Activated CD4-positive, alpha-beta T cell treated with anti-CD3 and anti-CD28 coated beads, Interleukin-2, amount 50 U/mL, for 16 hours (primary cell): ENCODE data around the gene CAMKMT.

ENCODE experiments used
- DNase-seq: peaks from one replicate; pipeline ENCODE4 v3.0.0-alpha.2; 2020

The CAMKMT gene

DNA sequence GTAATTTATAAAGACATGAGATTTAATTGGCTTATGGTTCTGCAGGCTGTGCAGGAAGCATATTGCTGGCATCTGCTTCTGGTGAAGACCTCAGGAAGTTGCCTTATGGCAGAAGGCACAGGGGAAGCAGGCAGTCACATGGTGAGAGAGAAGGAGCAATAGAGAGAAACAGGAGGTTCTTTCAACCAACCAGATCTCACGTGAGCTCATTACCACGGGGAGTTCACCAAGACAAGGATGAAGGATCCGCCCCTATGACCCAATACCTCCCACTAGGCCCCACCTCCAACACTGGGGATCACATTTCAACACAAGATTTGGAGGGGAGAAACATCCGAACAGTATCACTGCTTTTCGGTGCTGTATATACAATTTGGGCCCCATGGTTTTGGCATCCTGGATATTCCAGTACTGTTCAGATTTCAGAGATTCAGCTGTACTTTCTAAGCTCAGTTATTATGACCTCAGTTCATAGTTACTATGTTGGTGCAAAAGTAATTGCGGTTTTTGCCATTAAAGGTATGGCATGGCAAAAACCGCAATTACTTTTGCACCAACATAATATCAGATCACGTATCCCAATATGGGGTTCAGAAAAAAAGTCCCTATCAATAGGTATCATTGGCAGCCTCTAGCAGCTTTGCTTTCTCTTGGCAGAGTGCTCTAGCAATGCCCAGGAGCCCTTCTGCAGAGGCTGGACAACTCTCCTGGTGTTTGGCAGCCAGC, 390.2 kb downstream of the CAMKMT start:
- DNase-seq = no peak

DNA sequence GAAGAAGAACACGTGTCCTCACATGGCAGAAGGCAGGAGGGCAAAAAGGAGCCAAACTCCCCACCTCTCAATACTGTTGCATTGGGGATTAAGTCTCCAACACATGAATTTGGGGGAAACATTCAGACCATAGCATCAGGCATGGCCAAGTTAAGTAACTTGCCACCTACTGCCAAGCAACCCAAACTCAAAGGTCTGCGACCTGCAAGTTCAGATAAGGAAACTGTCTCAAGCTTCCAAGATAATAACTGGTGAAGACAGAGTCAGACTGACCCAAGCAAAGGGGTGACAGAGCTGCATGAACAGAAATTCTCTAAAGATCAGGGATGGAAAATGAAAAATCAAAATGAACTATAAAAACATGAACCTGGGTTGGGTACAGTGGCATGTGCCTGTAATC, 391.0 kb downstream of the CAMKMT start:
- no peak for DNase-seq

DNA sequence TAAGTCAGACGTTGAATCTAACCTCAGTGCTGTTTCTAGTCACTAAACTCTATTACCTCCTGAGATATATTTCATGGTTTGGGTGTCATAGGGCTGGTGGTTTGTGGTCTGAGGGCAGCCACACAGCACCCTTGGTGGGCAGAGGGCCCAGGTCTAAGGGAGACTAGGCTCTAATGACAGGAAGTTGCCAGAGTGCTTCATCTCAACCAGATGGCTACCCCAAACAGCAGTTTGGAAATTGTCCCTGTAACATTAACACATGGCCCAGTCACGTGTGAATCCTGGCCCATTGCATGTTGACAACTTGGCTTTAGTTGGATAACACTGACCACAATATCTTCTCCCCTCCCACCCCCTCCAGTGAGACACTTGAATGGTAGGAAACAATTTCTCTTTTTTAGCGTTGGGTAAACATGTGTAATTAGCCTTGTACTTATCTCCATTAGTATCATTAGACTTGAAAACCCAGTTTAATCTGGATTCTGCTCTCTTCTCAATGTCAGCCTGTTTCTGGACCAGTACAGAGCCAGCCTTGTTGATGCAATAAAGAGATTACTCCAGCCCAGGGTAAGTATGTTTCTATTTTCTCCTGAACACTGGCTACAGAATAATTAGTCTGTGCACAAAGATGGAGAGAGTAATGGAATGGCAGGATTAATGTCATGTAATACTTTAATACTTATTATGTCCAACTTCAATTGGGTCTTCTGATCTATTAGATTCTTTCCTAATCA, 392.0 kb downstream of the CAMKMT start:
- DNase-seq = peak; percentile 52

DNA sequence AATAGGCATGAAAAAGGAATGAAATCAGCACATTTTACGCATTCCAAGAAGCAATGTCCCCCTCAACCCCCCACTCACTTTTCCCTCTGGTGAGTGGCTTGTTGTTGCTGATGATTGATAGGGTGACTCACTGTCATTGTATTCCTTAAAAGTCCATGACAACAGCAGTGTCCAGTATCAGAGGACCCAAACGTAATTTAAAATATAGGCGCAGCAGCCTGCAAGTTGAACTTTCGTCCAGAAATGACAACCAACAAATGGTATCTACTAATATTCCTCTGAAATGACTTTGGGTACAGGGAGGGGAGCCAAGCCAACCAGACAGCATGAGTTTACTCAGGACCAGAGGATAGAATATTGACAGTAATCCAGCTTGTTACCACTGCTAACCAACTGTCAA, 396.8 kb downstream of the CAMKMT start:
- no peak for DNase-seq

DNA sequence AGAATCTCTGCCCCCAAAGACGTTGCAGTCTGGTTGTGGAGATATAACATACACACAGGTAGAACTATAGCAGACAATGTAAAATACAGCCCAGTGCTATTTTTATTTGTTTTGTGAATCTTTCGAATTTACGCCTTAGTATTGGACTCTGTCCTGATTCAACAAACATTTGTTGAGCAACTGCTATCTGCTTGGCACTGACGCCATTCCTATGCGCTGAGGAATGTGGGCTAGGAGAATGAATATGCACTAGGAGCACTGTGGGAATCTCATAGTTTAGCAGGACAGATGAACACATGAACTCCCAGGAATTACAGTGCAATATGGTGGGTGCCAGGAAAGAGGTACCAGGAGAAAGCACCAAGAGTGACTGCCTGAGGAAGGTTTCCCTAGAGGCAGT, 398.1 kb downstream of the CAMKMT start:
- DNase-seq = no peak

DNA sequence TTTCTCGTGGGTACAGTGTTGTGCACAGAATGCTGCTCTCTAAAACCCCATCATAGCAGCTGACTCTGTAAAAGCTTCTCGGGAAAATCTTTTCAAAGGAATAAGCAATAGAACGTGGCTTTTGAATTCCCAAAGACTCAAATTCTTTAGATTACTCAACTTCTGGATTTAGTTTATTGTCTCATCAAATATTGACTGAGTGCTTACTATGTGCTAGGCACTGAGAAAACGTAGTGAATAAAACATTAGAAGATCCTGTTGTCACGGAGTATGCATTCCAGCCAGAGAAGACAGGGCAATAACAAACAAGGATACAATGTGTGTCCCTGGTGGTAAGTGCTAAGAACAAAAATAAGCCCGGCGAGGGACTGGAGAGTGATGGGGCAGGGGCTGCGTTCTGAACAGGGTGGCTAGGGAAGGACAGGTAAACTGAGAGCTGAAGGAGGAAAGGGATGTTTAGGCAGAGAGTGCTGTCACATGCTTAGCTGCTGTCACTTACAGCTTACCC, 401.6 kb downstream of the CAMKMT start:
- no peak for DNase-seq

DNA sequence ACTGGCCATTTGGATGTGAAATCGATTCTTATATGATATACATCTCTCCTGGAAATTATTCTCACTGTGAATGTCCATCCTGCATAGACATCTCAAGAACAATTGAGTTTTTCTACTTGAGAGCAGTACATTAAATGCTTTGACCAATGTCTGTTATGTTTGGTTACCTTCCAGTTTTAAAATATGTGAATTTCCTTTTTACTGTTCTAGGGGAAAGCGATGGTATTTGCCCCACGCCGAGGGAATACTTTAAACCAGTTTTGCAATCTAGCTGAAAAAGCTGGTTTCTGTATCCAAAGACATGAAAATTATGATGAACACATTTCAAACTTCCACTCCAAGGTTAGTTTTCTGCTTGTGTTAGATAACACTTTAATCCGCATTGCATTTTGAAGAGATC, 404.5 kb downstream of the CAMKMT start:
- no peak for DNase-seq

DNA sequence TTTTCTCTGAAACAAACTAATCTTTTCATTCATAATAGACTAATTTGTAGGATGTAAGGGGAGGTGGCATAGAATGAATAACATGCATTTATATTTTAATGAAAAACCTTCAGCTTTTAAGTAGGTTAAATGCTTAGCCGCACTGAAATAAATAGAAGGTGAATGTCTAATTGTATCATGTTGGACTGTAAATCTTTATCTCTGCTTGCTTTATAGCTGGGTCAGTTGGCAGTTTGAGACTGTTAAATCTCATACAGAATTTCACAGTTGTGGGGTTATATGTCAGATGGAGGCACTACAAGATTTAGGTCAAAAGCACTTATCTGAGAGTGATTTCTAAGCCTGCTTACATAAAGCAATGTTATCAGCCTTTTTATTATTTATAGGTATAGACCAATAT, 405.0 kb downstream of the CAMKMT start:
- no peak for DNase-seq

DNA sequence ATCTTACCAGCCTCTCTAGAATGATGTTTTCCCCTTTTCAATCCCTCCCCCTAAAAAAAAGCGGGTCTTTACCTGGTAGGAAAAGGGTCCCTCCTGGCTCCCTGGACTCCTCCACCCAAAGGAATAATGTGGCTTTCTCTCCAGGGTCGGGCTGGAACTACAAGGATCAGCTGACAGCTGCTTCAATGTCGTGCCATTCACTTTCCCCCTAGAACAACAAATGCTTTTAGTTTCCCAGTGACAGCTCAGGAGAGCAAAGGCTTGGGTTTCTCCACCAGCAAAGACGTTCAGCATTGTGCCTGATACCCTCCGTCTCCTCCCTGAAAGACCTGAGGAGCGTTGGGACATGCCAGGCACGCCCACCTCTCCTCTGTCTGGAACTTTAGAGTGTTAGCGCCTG, 405.9 kb downstream of the CAMKMT start:
- DNase-seq = no peak

DNA sequence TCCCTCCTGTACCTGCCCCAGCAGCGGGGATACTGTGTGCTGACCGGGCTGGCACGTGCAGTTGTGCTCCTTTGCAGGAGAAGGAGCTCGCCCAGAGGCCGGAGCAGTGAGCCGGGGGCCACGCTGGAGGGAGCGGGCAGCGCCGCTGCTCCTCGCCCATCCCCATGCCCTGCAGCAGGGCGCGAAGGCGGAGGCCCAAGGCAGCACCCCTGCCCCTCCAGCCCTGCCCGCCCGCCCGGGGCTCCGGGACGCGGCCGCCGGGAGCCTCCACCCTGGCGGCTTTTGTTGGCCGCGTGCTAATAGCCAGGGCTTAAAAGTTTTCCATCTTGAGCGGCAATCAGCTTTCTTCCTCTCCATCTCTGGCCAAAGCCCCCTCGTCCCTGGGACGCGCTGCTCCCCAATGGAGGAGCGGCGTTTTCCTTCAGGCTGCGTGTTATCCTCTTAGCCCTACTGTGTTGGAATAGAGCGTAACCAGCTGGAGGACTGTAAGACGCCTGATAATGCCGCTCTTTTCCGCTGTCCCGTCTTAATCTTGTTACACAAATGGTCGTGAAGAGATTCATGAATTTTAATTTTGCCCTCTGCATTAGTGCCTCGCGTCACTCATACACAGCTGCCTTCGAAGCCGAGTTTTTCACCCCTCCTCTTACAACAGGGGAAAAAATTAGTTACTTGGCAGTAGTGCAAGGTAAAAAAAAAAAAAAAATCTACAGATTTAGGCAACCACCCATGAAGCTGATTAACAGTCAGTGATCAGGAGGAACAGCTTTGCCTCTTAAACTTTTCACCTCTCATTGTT, 406.9 kb downstream of the CAMKMT start:
- DNase-seq = no peak

DNA sequence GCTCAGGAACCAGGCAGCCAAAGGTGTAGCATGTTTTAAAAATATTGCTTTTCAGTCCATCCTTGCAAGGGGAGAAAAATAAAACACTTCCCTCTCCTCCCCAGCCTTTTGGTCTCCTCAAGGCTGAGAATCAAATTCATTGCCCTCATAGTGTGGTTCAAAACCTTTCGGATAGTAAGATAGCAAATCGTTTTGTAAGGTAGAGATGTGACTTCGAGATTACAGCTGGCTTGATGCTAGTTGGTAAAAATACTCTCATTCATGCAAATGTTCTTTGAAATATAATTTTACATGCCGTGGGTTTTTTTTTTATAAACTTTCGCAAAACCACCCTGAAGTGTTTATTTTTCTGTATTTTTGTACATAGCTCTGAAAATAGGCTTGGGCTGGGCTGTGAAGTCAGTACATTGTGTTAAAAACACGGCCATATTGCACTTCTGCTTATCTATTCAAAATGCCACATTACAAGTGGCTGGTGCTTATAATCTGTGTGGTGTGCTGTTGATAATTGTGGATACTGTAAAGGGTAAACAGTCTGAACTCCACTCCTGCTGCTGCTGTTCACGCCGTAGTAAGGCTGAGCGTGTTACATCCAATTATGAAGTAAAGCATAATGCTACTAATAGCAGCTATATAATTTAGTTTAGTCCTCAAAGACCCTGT, 407.7 kb downstream of the CAMKMT start:
- no peak for DNase-seq

DNA sequence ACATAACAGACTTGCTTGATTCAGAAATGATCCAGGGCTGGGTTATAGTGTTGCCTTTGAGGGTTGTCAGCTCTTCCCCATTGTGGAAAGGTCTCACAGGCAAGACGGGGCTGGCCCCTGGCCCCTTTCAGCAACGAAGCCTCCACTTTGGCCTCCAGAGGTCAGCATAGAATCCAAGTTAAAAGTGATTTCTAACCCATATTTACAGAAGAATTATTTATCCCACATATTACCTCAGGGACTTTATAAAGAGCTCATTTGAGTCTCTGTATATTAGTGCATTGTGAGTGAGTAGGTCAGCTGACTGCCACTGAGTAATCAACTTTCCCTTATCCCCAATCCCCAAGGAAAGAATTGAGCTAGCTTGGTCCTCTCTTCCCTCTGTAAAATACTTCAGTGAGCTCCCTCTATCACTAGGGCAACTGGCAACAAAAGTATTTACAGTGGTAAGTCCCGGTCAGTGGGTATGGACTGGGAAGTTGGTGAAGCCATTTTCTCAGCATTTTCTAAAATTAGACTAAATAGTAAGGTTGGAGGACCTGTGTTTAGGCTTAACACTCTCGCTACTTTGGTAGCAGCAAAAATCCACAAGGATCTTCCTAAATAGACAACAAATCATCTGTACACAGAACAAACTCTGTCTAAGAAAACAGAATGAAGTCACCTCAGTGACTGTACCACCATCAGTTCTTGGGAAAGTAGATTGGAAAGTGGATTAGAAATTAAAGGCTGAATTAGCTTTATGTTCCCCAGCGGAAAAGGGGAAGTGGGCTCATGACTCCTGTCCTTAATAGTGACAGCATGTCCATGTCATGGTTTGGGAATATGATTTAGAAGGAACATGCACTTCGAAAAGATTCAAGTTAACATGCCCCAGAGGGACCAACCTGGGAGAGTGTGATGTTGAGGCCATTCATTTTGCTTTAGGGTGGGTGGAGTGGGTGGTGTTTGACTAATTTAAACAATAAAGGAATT, 408.8 kb downstream of the CAMKMT start:
- no peak for DNase-seq

DNA sequence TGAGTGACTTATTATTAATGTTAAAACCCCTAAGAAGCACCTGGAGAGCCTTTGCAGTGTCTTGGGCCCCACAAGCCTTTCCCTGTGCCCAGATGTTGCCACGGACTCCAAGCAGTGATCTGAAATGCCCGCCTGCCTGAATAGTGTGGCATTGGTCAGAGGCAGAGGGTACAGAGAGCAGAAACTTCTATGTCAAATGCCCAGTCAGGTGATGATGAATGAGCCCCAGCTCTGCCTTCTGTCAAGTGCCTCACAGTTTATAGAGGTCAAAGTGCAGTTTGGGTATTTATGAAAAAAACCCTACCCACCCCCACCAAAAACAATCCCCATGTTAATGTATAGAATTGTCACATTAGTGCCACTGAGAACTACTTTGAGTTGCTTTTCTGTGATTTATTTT, 409.8 kb downstream of the CAMKMT start:
- DNase-seq = no peak

DNA sequence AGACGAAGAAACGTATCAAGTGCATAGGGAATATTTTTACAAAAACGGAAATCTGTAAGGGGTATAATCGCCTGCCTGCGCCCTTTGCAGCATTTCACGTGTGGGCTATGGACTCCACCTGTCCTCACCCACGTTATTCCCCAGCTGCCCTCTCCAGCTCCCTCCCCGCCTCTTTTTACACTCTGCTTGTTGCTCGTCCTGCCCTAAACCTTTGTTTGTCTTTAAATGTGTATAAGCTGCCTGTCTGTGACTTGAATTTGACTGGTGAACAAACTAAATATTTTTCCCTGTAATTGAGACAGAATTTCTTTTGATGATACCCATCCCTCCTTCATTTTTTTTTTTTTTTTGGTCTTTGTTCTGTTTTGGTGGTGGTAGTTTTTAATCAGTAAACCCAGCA, 410.4 kb downstream of the CAMKMT start:
- DNase-seq = no peak

DNA sequence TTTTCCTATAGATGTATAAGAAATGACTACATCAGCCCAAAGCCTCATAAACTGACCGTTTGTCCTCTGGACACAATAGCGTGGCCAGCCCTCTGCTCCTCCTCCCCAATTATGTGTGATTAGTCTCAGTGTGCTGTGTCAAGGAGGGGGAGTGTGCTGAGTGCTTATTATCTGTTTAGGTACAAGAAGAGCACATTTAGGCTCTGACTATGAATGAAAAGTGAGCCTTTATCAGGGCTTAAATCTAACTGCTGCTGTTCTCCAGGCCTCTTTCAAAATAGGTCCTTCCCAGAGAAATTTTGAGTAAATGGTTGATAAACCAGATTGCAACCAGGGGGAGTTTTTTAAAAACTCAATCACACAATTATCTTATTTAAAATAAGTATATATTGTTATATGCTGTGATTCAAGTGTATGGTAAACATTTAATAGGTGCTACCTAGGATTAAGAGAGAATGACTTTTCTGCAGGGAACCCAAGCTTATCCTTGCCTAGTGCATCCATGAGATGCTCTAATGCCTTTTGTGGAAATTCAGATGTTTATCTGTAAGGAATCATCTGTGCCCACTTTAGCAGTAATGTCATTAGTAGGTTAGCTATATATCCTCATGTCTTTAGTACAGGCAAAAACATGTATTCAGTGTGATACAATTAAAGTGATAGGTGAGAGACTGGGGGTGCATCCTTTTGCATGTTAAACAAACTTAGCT, 411.1 kb downstream of the CAMKMT start:
- DNase-seq = no peak

DNA sequence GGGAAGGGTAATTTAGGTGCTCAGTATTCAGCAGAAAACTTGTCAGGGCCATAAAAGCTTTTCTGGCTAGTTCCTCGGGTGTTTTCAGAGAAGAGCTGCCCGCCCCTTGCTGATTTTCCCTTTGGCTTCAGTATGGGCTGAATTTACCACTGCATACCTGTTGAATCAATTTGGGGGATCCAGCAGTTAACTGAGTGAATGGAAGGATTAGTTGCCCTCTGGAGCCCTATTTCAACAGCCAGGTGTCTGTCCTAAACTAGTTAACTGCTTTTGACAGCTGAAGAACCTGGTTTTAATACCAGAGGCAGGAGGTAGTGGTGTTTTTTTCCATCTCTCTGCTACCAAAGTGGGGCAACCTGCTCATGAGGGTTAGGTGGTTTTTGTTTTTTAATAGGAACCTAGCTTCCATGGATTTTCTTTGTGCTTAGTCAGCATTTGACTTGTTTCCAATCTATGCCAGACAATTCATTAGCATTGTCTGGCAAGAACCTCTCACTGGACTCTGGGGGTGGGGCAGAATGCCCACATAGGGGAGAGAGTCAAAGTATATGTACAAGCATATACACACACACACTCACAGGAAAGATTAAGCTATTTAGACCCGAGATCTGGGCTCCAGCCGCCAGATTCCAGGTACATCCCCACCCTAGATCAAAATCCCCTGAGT, 413.2 kb downstream of the CAMKMT start:
- DNase-seq = no peak

DNA sequence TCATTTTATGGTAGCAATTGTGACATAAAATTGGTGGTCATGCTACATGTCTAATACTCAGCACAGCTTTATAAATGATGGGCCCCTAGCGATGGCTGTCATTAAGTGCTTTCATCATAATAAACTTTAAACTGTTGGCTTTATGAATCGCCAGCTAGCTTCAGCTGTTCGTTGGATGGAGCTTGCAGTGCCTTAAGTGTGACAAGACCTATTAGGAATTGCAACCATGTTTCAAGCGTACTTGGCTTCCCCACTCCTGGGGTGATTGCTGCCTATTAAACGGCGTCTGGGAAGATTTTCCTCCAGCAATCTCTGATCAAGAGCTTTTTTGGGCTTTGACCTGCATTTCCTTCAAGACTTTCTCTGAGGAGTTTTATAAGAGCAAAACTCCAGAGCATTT, 415.3 kb downstream of the CAMKMT start:
- no peak for DNase-seq

DNA sequence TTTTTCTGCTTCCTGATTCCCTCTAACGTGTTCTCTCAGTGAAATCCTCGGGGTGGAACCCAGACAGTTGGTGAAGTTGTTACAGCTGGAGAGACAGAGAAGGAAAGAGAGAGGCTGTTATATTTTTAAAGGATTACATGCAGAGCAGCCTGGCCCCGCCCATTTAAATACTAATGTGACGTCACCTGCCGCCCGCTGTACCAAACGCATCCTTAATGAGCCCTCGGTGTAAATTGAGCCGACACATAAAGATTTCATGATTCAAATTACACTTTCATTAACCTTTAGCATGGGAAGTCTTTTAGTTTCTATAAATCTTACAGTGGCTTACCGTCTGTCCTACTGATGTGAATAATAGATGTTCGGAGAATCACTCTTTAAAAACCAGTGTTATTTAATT, 415.8 kb downstream of the CAMKMT start:
- DNase-seq = no peak

DNA sequence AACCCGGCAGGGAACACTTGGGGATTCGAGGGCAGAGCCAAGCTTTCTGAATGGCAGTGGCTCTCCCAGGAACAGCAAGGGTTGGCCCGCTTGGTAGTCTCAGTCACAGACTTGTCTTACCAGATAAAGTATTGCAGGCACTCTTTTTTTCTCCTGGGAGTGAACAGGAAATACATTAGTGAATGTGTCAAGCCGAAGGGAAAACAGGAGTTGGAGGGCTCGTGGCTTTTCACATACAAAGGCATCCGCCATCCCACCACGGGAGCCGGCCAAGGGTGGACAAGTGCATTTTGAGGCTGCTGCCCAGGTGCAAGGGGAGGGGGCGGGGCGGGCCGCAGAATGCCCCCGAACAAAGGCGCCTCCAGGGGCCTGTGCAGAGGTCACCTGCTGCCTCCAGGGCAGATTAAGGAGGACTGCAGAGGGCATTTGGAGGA, 416.5 kb downstream of the CAMKMT start:
- no peak for DNase-seq

DNA sequence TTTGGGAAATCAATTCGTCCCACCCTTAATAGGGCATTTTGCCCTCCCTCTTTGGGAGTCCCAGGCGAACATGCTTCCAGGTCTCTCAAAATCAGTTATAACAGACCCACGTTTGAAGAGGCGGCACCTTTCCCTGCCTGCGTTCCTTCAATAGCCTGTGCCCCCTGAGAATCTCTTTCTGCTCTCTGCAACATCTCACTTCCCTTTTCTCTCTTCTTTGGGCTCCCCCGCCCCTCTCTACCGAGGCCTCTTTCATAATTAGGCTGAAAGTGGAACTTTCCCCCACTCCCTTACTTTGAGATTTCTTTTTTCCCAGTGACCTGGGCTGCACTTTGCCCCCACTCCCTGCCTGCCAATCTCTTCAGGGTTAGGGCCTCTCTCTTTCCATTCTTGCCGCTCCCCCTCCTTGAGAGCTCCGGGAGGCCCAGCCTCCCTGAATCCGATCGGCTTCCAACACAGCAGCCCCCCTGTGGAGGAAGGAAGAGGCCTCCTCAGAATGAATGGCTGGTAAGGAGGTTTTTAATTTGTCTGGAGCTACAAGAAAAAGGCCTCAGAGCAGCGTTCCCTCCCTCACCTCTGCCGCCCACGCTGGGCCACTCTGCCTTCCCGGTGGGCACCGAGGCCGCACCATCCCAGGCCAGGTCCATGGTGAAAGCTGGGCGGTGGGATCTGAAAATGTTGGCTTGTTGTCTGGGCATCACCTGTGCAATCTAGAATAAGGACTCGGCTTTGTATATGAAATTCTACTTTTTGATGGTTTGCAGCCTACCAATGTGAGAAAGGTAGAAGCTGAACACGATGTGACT, 417.1 kb downstream of the CAMKMT start:
- no peak for DNase-seq
